ENCODE measurements around the gene RASL10B. TPM values are rescaled to one million over a fixed set of nuclear protein-coding genes. Genes with fewer than 3 reads are reported as not detected.
A peak's percentile ranks its signal among the peaks of the same experiment; 100 is the strongest.

Gene RASL10B
- total RNA-seq, 1 donor from 2014 or later = 4.8 TPM

- H3K27ac ChIP-seq = no peak overlapping the region
- H3K79me2 ChIP-seq (ENCODE audit: low read depth) = no peaks in the 10 kb centered on the region
- DNase-seq (ENCODE audit: low spot score) = peak; percentile 32
- H3K9ac ChIP-seq = no peak overlapping the region
- H3K4me3 ChIP-seq = no peak overlapping the region
- H3F3A ChIP-seq (ENCODE audit: low read depth) = peaks cover 29% of the 10 kb centered on the region
- H4K20me1 ChIP-seq (ENCODE audit: low read depth) = no peaks in the 10 kb centered on the region
- peak overlapping the region; percentile 32 for H3K4me2 ChIP-seq
- no peaks in the 10 kb centered on the region for H3K9me3 Mint-ChIP-seq
- peaks cover 19% of the 10 kb centered on the region for H3K4me1 ChIP-seq
- no peaks in the 10 kb centered on the region for H3K27me3 ChIP-seq
- H3K4me1 Mint-ChIP-seq = peaks cover 26% of the 10 kb centered on the region
- H2AFZ ChIP-seq (replicated peaks) = peak overlapping the region; percentile 79
- H3K27ac Mint-ChIP-seq = peak overlapping the region; percentile 88
- peak overlapping the region; percentile 64 for H3K4me3 Mint-ChIP-seq
- TF ChIP-seq EZH2phosphoT487 (IDR thresholded peaks at IDR 0.05) = no peak
- no peaks in the 10 kb centered on the region for H3K36me3 ChIP-seq
- no peaks in the 10 kb centered on the region for H3K36me3 Mint-ChIP-seq
- H3K9me3 ChIP-seq (ENCODE audit: low read depth) = no peaks in the 10 kb centered on the region
- H3K27me3 Mint-ChIP-seq (ENCODE audit: insufficient read depth, low read depth) = peaks cover under 1% of the 10 kb centered on the region
These were observed 34.5 kb downstream of the RASL10B start for GRCh38 chr17:35765756-35766488.

GRCh38 chr17:35766489-35766877 is 35.0 kb downstream of the RASL10B start:
- Histone ChIP-seq H3K9me3 (ENCODE audit: low read depth) (no peaks in the 10 kb centered on the region), H2AFZ (replicated peaks) (peak overlapping the region; percentile 79), H3K4me3 (no peak overlapping the region), H3K9ac (no peak overlapping the region), H3K79me2 (ENCODE audit: low read depth) (no peaks in the 10 kb centered on the region), H3K27ac (no peak overlapping the region), H3K27me3 (no peaks in the 10 kb centered on the region), H3F3A (ENCODE audit: low read depth) (peaks cover 29% of the 10 kb centered on the region), H3K4me2 (no peak overlapping the region), H3K36me3 (no peaks in the 10 kb centered on the region), H4K20me1 (ENCODE audit: low read depth) (no peaks in the 10 kb centered on the region), H3K4me1 (peaks cover 19% of the 10 kb centered on the region)
- DNase-seq (ENCODE audit: low spot score) = no peak
- TF ChIP-seq, protein P1, sequence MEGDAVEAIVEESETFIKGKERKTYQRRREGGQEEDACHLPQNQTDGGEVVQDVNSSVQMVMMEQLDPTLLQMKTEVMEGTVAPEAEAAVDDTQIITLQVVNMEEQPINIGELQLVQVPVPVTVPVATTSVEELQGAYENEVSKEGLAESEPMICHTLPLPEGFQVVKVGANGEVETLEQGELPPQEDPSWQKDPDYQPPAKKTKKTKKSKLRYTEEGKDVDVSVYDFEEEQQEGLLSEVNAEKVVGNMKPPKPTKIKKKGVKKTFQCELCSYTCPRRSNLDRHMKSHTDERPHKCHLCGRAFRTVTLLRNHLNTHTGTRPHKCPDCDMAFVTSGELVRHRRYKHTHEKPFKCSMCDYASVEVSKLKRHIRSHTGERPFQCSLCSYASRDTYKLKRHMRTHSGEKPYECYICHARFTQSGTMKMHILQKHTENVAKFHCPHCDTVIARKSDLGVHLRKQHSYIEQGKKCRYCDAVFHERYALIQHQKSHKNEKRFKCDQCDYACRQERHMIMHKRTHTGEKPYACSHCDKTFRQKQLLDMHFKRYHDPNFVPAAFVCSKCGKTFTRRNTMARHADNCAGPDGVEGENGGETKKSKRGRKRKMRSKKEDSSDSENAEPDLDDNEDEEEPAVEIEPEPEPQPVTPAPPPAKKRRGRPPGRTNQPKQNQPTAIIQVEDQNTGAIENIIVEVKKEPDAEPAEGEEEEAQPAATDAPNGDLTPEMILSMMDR (IDR thresholded peaks at IDR 0.05) = no peak
- no peak for TF ChIP-seq EZH2 (IDR thresholded peaks at IDR 0.05)
- peaks cover 26% of the 10 kb centered on the region for H3K4me1 Mint-ChIP-seq
- peaks cover 3% of the 10 kb centered on the region for H3K27me3 Mint-ChIP-seq (ENCODE audit: insufficient read depth, low read depth)
- no peaks in the 10 kb centered on the region for H3K9me3 Mint-ChIP-seq
- H3K4me3 Mint-ChIP-seq = no peak overlapping the region
- no peaks in the 10 kb centered on the region for H3K36me3 Mint-ChIP-seq
- no peak overlapping the region for H3K27ac Mint-ChIP-seq

DNA sequence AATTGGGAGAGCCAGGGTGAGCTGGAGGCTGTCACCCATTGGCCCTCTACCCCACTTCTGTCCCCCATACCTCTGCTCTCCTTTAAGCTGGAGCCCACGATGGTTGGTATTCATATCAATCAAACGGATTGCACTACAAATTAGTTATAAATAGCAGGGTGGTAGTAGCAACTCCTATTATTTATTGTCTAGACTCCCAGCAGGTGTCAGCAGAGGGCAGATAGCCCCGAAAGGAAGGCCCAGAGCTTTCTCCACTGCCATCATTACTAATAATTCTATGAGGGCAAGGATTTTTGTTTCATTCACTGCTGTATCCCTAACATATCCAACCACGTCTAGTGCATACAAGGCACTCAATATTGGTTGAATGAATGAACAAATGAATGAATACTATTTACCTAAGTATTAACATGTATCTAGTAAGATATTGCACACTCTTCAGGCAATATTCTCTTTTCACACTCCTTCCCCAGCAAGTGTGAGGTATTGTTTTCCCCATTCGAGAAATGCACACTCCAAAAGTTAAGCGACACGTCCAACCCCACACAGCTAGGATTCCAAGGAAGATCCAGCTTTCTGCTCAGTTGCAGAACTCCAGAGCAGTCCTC is 35.6 kb downstream of the RASL10B start:
- Histone ChIP-seq H3K4me1 (peaks cover 21% of the 10 kb centered on the region), H2AFZ (replicated peaks) (no peak overlapping the region)
- no peak for TF ChIP-seq EZH2 (IDR thresholded peaks at IDR 0.05)
- TF ChIP-seq, protein P1 (IDR thresholded peaks at IDR 0.05) = peak; percentile 43
- TF ChIP-seq EZH2phosphoT487 (IDR thresholded peaks at IDR 0.05) = no peak

DNA sequence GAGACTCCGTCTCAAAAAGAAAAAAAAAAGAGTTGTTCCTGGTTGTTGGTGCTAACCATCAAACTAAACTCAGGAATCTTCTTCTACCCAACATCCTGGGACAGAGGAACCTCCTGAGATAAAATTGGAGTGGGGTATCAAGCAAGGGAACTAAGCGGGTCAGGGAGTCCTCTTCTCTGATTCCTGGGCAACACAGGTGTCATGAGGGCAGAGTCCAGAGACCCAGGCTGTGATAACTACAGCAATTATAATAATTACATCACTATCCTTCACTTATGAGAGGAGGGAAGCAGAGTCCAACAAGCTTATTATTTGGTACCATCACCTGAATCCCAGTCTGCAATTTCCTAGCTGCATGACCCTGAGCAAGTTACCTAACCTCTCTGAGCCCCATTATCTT is 37.4 kb downstream of the RASL10B start:
- Histone ChIP-seq H3K9me3 (ENCODE audit: low read depth) (no peaks in the 10 kb centered on the region), H3K4me3 (no peak overlapping the region), H3K36me3 (no peaks in the 10 kb centered on the region), H3K4me2 (no peak overlapping the region), H3K27me3 (no peaks in the 10 kb centered on the region), H4K20me1 (ENCODE audit: low read depth) (no peaks in the 10 kb centered on the region), H3K9ac (no peak overlapping the region), H3K27ac (no peak overlapping the region), H3K4me1 (peaks cover 33% of the 10 kb centered on the region), H3F3A (ENCODE audit: low read depth) (peaks cover 24% of the 10 kb centered on the region), H2AFZ (replicated peaks) (no peak overlapping the region), H3K79me2 (ENCODE audit: low read depth) (no peaks in the 10 kb centered on the region)
- no peak for DNase-seq (ENCODE audit: low spot score)
- H3K36me3 Mint-ChIP-seq = no peaks in the 10 kb centered on the region
- no peak for TF ChIP-seq EZH2 (IDR thresholded peaks at IDR 0.05)
- TF ChIP-seq, protein P1 (IDR thresholded peaks at IDR 0.05) = no peak
- no peak for TF ChIP-seq EZH2phosphoT487 (IDR thresholded peaks at IDR 0.05)
- H3K4me3 Mint-ChIP-seq = no peak overlapping the region
- H3K4me1 Mint-ChIP-seq = peaks cover 40% of the 10 kb centered on the region
- H3K9me3 Mint-ChIP-seq = no peaks in the 10 kb centered on the region
- peaks cover 5% of the 10 kb centered on the region for H3K27me3 Mint-ChIP-seq (ENCODE audit: insufficient read depth, low read depth)
- H3K27ac Mint-ChIP-seq = no peak overlapping the region

More for the DNA sequence above, 35.6 kb downstream of the RASL10B start:
- no peak overlapping the region for H3K4me3 ChIP-seq
- Mint-ChIP-seq H3K36me3 (no peaks in the 10 kb centered on the region), H3K27ac (no peak overlapping the region), H3K4me1 (peaks cover 30% of the 10 kb centered on the region), H3K4me3 (no peak overlapping the region), H3K9me3 (no peaks in the 10 kb centered on the region), H3K27me3 (ENCODE audit: insufficient read depth, low read depth) (peaks cover 5% of the 10 kb centered on the region)
- DNase-seq (ENCODE audit: low spot score) = no peak
- no peaks in the 10 kb centered on the region for H3K36me3 ChIP-seq
- no peak overlapping the region for H3K27ac ChIP-seq
- H3F3A ChIP-seq (ENCODE audit: low read depth) = peaks cover 29% of the 10 kb centered on the region
- H4K20me1 ChIP-seq (ENCODE audit: low read depth) = no peaks in the 10 kb centered on the region
- no peak overlapping the region for H3K4me2 ChIP-seq
- no peaks in the 10 kb centered on the region for H3K27me3 ChIP-seq
- H3K9ac ChIP-seq = no peak overlapping the region
- H3K9me3 ChIP-seq (ENCODE audit: low read depth) = no peaks in the 10 kb centered on the region
- no peaks in the 10 kb centered on the region for H3K79me2 ChIP-seq (ENCODE audit: low read depth)

Measured in neural progenitor cell (in vitro differentiated cells).